Neuron (in vitro differentiated cells): ENCODE data around the gene EPG5.
"Not testable (repeated sequence)": the region's sequence is repeated elsewhere in the genome, so short reads cannot be mapped to it uniquely, and the experiment has no call there.

Source experiments
- H2AFZ ChIP-seq: one replicate; pipeline ENCODE4 v1.6.1; 2013; ENCODE audit warnings: low read depth, mild to moderate bottlenecking, inconsistent platforms, low read length, moderate library complexity
- H3K27me3 ChIP-seq: one replicate; pipeline ENCODE4 v1.6.1; 2013; ENCODE audit warnings: low read length; ENCODE audit not compliant: insufficient read depth
- H3K36me3 ChIP-seq: one replicate; pipeline ENCODE4 v1.6.1; 2013; ENCODE audit warnings: low read length; ENCODE audit not compliant: insufficient read depth
- H3K4me1 ChIP-seq: one replicate; pipeline ENCODE4 v1.6.1; 2013; ENCODE audit warnings: low read length; ENCODE audit not compliant: insufficient read depth
- H3K4me3 ChIP-seq: 2 replicates; pipeline ENCODE4 v1.5.1; 2013; ENCODE audit warnings: mild to moderate bottlenecking, low read length, moderate library complexity
- H3K9me3 ChIP-seq: one replicate; pipeline ENCODE4 v1.6.1; 2013; ENCODE audit warnings: low read length

The EPG5 gene

DNA sequence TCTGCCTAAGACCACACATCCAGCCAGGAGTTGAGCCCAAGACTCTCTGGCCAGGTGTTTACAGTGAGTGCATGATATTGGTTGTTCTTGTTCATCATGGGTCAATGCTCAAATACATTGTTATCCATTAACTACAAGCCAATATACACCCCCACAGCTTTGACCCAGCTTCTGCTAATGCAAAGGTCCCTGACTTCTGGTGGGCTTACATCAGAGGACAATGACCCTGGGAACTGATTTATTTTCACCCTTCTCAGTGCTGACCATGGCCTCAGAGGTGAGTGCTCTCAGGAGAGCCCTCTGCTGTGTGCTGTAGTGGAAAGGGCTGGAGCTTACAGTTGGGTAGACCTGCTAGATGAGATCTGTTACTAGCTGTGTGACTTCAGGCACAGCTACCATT is 152.4 kb downstream of the EPG5 start:
- H3K27me3 ChIP-seq, H3K9me3 ChIP-seq, H3K4me3 ChIP-seq, H2AFZ ChIP-seq, H3K36me3 ChIP-seq, H3K4me1 ChIP-seq: not testable (repeated sequence)

- not testable (repeated sequence) for H3K27me3 ChIP-seq, H3K4me3 ChIP-seq, H3K36me3 ChIP-seq, H3K9me3 ChIP-seq, H2AFZ ChIP-seq, H3K4me1 ChIP-seq
Observed at GRCh38 chr18:45807144-45807543, 160.0 kb downstream of the EPG5 start.

DNA sequence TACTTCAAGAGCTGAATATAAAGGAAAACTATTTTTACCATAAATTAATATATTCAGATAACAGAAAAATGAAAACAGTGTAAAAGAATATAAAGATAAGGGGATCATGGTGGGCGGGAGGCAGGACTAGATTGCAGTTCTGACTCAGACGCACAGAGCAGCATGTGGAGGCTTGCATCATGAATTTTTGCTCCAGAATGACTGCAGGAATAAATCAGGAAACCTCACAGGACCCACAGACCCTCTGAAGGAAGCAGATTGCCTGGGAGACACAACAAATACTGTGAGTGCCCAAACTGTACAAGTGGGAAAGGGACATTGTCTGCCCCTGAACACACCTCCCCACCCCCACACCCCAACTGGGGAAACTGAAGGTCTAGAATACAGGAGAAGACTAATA is 160.9 kb downstream of the EPG5 start:
- H2AFZ ChIP-seq, result no peak overlapping the region
- no peaks in the 10 kb centered on the region for H3K27me3 ChIP-seq
- H3K9me3 ChIP-seq, result peaks cover 4% of the 10 kb centered on the region
- no peaks in the 10 kb centered on the region for H3K4me1 ChIP-seq
- no peaks in the 10 kb centered on the region for H3K36me3 ChIP-seq
- no peak overlapping the region for H3K4me3 ChIP-seq

- Histone ChIP-seq H3K27me3 (no peaks in the 10 kb centered on the region), H3K4me1 (no peaks in the 10 kb centered on the region), H3K4me3 (no peak overlapping the region), H3K36me3 (no peaks in the 10 kb centered on the region), H3K9me3 (peaks cover 4% of the 10 kb centered on the region), H2AFZ (no peak overlapping the region)
Observed at GRCh38 chr18:45805551-45805950, 161.6 kb downstream of the EPG5 start.

- peaks cover 4% of the 10 kb centered on the region for H3K9me3 ChIP-seq
- no peak overlapping the region for H2AFZ ChIP-seq
- no peaks in the 10 kb centered on the region for H3K27me3 ChIP-seq
- no peaks in the 10 kb centered on the region for H3K36me3 ChIP-seq
- no peaks in the 10 kb centered on the region for H3K4me1 ChIP-seq
- no peak overlapping the region for H3K4me3 ChIP-seq
Observed at GRCh38 chr18:45802814-45803492, 164.2 kb downstream of the EPG5 start.

DNA sequence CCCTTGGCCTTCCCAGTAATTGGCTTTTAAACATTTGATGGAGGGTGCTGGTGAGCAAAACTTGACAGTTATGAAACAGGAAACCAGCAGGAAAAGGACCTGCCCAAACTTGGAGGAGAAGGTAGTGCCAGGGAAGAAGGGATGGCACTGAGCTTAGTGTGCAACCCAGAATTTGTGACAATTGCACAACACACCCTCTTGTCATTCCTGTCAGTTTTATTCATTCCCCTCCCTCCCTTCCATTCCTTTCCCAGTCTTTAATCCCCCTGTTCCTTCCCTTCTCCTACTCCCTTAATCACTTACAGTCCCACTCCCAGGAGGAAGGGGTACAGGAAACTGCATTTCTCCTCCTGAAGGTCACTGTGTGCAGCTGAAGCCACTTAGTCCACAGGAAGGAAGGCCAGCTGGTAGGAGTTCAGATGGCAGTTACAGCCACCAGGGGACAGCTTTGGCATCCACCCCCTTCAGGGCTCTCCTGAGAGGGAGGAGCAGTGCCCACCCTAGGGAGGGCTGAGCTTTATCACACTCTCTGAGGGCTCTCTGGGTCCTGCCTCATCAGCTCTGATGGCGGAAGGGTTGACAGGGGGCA is 165.6 kb downstream of the EPG5 start:
- Histone ChIP-seq H3K27me3 (no peaks in the 10 kb centered on the region), H3K9me3 (peaks cover 4% of the 10 kb centered on the region), H2AFZ (no peak overlapping the region), H3K36me3 (no peaks in the 10 kb centered on the region), H3K4me3 (no peak overlapping the region), H3K4me1 (no peaks in the 10 kb centered on the region)
